SK-N-SH (cell line): ENCODE results near the gene TPRG1. TPM values are rescaled to one million over a fixed set of nuclear protein-coding genes. Genes with fewer than 3 reads are reported as not detected.
A peak's percentile ranks its signal among the peaks of the same experiment; 100 is the strongest.

Experiments used
- CTCF ChIA-PET: fragments of 300-600, 350-600 bp; formaldehyde crosslinking; extraction: SDS; loops from one replicate; lab custom pipeline; 2021; lab: Yijun Ruan, JAX
- POLR2A ChIA-PET: fragments of 350-600 bp; sonication (Branson Sonifier 250); formaldehyde crosslinking; extraction: SDS; loops from one replicate; lab custom pipeline; 2020; ENCODE audit warnings: antibody characterized with exemption, inconsistent platforms; lab: Yijun Ruan, JAX
- DNase-seq: peaks from one replicate; pipeline ENCODE4 v3.0.0; 2012
- H2AFZ ChIP-seq: fragments of 200-600 bp; sonication (generic); 2 replicates; pipeline ENCODE4 v1.8.1; 2016; ENCODE audit warnings: antibody characterized with exemption, mild to moderate bottlenecking, low read depth
- H3F3A ChIP-seq: fragments of 200-600 bp; sonication (generic); replicated peaks from 2 replicates; pipeline ENCODE3; 2016; ENCODE audit warnings: antibody characterized with exemption, mild to moderate bottlenecking; ENCODE audit not compliant: insufficient read depth
- H3K27ac ChIP-seq, 2 experiments: fragments of 200-500 bp in 1 of 2; fragments of 200-600 bp in 1 of 2; sonication (Bioruptor generic) in 1 of 2; sonication (generic), shearing (Covaris generic) in 1 of 2; 2 replicates each; pipeline versions ENCODE4 v1.5.1 to v1.6.1; 2014 to 2016; ENCODE audit warnings: low read depth in 2 of 2, inconsistent platforms in 1 of 2, low read length in 1 of 2, mild to moderate bottlenecking in 1 of 2, mixed read lengths in 1 of 2
- H3K27me3 ChIP-seq: fragments of 200-600 bp; sonication (generic), shearing (Covaris generic); 2 replicates; pipeline ENCODE4 v1.6.1; 2016; ENCODE audit warnings: mixed run types; ENCODE audit not compliant: insufficient read depth
- H3K36me3 ChIP-seq, 2 experiments: fragments of 200-500 bp in 1 of 2; fragments of 200-600 bp in 1 of 2; sonication (Bioruptor generic) in 1 of 2; sonication (generic) in 1 of 2; replicated peaks in 1 of 2; 2 replicates each; pipeline versions ENCODE3 to v1.5.1; 2014 to 2016; ENCODE audit warnings: low read length in 1 of 2, mild to moderate bottlenecking in 1 of 2; ENCODE audit not compliant: insufficient read depth in 2 of 2, control insufficient read depth in 1 of 2
- H3K4me1 ChIP-seq, 2 experiments: fragments of 200-500 bp in 1 of 2; fragments of 200-600 bp in 1 of 2; sonication (Bioruptor generic) in 1 of 2; sonication (generic), shearing (Covaris generic) in 1 of 2; 2 replicates each; pipeline versions ENCODE4 v1.5.1 to v1.6.1; 2014 to 2016; ENCODE audit warnings: low read depth in 1 of 2, low read length in 1 of 2, mixed run types in 1 of 2; ENCODE audit not compliant: insufficient read depth in 2 of 2, control insufficient read depth in 1 of 2
- H3K4me2 ChIP-seq: fragments of 200-600 bp; sonication (generic), shearing (Covaris generic); 2 replicates; pipeline ENCODE4 v1.6.1; 2017; ENCODE audit warnings: mixed run types
- H3K4me3 ChIP-seq, 2 experiments: fragments of 200-500 bp in 1 of 2; fragments of 200-600 bp in 1 of 2; sonication (Bioruptor generic) in 1 of 2; sonication (generic), shearing (Covaris generic) in 1 of 2; 2 replicates each; pipeline versions ENCODE4 v1.5.1 to v1.8.1; 2014 to 2016; ENCODE audit warnings: low read depth in 2 of 2, inconsistent platforms in 1 of 2, low read length in 1 of 2, mild to moderate bottlenecking in 1 of 2, mixed read lengths in 1 of 2, moderate library complexity in 1 of 2
- H3K79me2 ChIP-seq: fragments of 200-600 bp; sonication (generic); 2 replicates; pipeline ENCODE4 v1.8.1; 2017; ENCODE audit warnings: mild to moderate bottlenecking; ENCODE audit not compliant: insufficient read depth
- H3K9ac ChIP-seq: fragments of 200-600 bp; sonication (generic); 2 replicates; pipeline ENCODE4 v1.6.1; 2017; ENCODE audit warnings: mixed run types
- H3K9me2 ChIP-seq: fragments of 200-600 bp; sonication (generic); 2 replicates; pipeline ENCODE4 v1.6.1; 2017; ENCODE audit warnings: mixed run types
- H3K9me3 ChIP-seq: fragments of 200-600 bp; sonication (generic); 2 replicates; pipeline ENCODE4 v1.6.1; 2017; ENCODE audit warnings: mixed run types, mild to moderate bottlenecking, moderate library complexity
- H4K20me1 ChIP-seq: fragments of 200-600 bp; sonication (generic); 2 replicates; pipeline ENCODE4 v1.6.1; 2017; ENCODE audit warnings: mild to moderate bottlenecking, mixed run types; ENCODE audit not compliant: insufficient read depth
- CHD2 ChIP-seq: fragments of 150-350 bp; IDR thresholded peaks from 2 replicates; pipeline ENCODE4 v1.6.1; 2018; ENCODE audit warnings: low read length; ENCODE audit not compliant: partially characterized antibody
- ELF1 ChIP-seq: IDR thresholded peaks from 2 replicates; pipeline ENCODE4 v1.4.0; 2012
- EZH2phosphoT487 ChIP-seq: fragments of 200-600 bp; sonication (generic); IDR thresholded peaks from 2 replicates; pipeline ENCODE4 v1.6.1; 2017; ENCODE audit warnings: low read depth, mixed run types, mild to moderate bottlenecking, antibody characterized with exemption, moderate library complexity, borderline replicate concordance
- FOSL2 ChIP-seq: IDR thresholded peaks from 2 replicates; pipeline ENCODE4 v1.4.0; 2012; ENCODE audit warnings: low read depth, mild to moderate bottlenecking, moderate library complexity, borderline replicate concordance
- FOXJ3 ChIP-seq: sonication (generic); formaldehyde crosslinking; IDR thresholded peaks from 2 replicates; pipeline ENCODE4 v1.5.1; 2020; ENCODE audit warnings: mild to moderate bottlenecking, missing genetic modification reagents
- GABPA ChIP-seq: IDR thresholded peaks from 2 replicates; pipeline ENCODE4 v1.4.0; 2012; ENCODE audit warnings: low read depth, mild to moderate bottlenecking
- IRF3 ChIP-seq: fragments of 150-350 bp; IDR thresholded peaks from 2 replicates; pipeline ENCODE4 v1.6.1; 2016; ENCODE audit warnings: mild to moderate bottlenecking, low read depth, low read length
- MEF2A ChIP-seq: IDR thresholded peaks from 2 replicates; pipeline ENCODE4 v1.4.0; 2012; ENCODE audit warnings: low read depth, borderline replicate concordance
- NFIC ChIP-seq: IDR thresholded peaks from 2 replicates; pipeline ENCODE4 v1.4.0; 2012; ENCODE audit warnings: borderline replicate concordance
- POLR2AphosphoS5 ChIP-seq: IDR thresholded peaks from 2 replicates; pipeline ENCODE4 v1.6.1; 2012; ENCODE audit warnings: low read depth, low read length
- RAD21 ChIP-seq: IDR thresholded peaks from 2 replicates; pipeline ENCODE4 v1.6.1; 2012; ENCODE audit warnings: mild to moderate bottlenecking, low read length
- RCOR1 ChIP-seq: fragments of 150-350 bp; IDR thresholded peaks from 2 replicates; pipeline ENCODE4 v1.6.1; 2017; ENCODE audit warnings: antibody characterized with exemption, low read length
- RFX5 ChIP-seq: IDR thresholded peaks from 2 replicates; pipeline ENCODE4 v1.6.1; 2012; ENCODE audit warnings: mild to moderate bottlenecking, improper control_type of control experiment, low read length
- RXRA ChIP-seq: IDR thresholded peaks from 2 replicates; pipeline ENCODE4 v1.4.0; 2012; ENCODE audit warnings: low read depth, mild to moderate bottlenecking, borderline replicate concordance
- TAF1 ChIP-seq: IDR thresholded peaks from 2 replicates; pipeline ENCODE4 v1.6.1; 2012; ENCODE audit warnings: low read depth, mild to moderate bottlenecking, low read length, moderate library complexity, borderline replicate concordance
- TEAD4 ChIP-seq: IDR thresholded peaks from 2 replicates; pipeline ENCODE4 v1.4.0; 2012; ENCODE audit warnings: mild to moderate bottlenecking, borderline replicate concordance; ENCODE audit not compliant: insufficient read depth
- YY1 ChIP-seq: IDR thresholded peaks from 2 replicates; pipeline ENCODE4 v1.4.0; 2012; ENCODE audit warnings: low read depth, mild to moderate bottlenecking
- ZBTB33 ChIP-seq: IDR thresholded peaks from 2 replicates; pipeline ENCODE4 v1.4.0; 2012; ENCODE audit warnings: low read depth, borderline replicate concordance
- WGBS: methylation state at CpG from one replicate; pipeline ENCODE4 v1.1.6; 2017; ENCODE audit warnings: low lambda C conversion rate; 5-methylcytosine and 5-hydroxymethylcytosine counted together
- polyA plus RNA-seq, 3 experiments: library from polyadenylated mRNA; depleted of rRNA; stranded (reverse); fragments of >200 nt; gene quantifications; 2 replicates each; pipeline ENCODE4 v1.2.3, GENCODE V29; 2012
- TF ChIP-seq, protein P1 (sequence below): fragments of 200-600 bp; sonication (generic); IDR thresholded peaks from 2 replicates; pipeline ENCODE4 v1.6.1; 2017; ENCODE audit warnings: antibody characterized with exemption, mild to moderate bottlenecking, moderate library complexity

TPRG1 gene
- polyA plus RNA-seq, 1 of the 3 experiments (the other 2 are of a cell fraction) = 0.64 TPM

DNA sequence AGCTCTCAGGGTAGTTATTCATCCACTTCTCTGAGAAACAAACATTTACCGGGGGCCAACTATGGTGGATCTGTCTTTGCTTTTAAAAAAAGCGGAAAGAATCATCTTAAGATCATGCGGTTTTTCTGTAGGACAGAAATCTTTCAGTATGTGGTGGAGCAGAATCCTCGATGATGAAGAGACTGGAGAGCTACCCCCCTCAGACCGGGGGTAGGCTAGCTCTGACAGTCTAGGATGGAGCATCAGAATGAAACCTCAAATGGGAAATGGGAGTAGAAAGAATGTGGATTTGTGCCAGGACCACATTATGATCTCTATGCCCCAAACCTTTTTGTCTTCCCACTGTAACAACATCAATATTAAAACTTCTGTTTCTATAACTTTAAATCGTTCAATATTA is 30.3 kb downstream of the TPRG1 start:
- POLR2A ChIA-PET = no interaction called here

More for the DNA sequence above, 30.3 kb downstream of the TPRG1 start:
- H3K4me3 ChIP-seq = no peak overlapping the region
- no peak overlapping the region for H3K27ac ChIP-seq
- no peaks in the 10 kb centered on the region for H3K9me2 ChIP-seq
- no peaks in the 10 kb centered on the region for H4K20me1 ChIP-seq
- no peaks in the 10 kb centered on the region for H3K79me2 ChIP-seq
- no peak overlapping the region for H2AFZ ChIP-seq
- H3K9me3 ChIP-seq = no peaks in the 10 kb centered on the region
- H3K4me1 ChIP-seq = no peaks in the 10 kb centered on the region
- no peak for DNase-seq
- H3K9ac ChIP-seq = no peak overlapping the region
- H3F3A ChIP-seq = no peaks in the 10 kb centered on the region
- CTCF ChIA-PET = no interaction called here
- WGBS = 3% methylated on average over 6 of the region's 6 CpGs
- 0 out of 2 replicates have a peak overlapping the region, but pooled peaks have one; percentile 21 for H3K4me2 ChIP-seq
- no peak for TF ChIP-seq EZH2phosphoT487
- no peak for TF ChIP-seq FOXJ3 (CRISPR knock-in tag)
- no peak for TF ChIP-seq ZBTB33
- no peak for TF ChIP-seq MEF2A
- no peak for TF ChIP-seq CHD2
- no peak for TF ChIP-seq TEAD4
- no peak for TF ChIP-seq NFIC
- no peak for TF ChIP-seq TAF1
- TF ChIP-seq RXRA = no peak
- TF ChIP-seq YY1 = no peak
- no peak for TF ChIP-seq ELF1
- TF ChIP-seq RFX5 = no peak
- TF ChIP-seq GABPA = no peak
- no peak for TF ChIP-seq RAD21
- TF ChIP-seq, protein P1, sequence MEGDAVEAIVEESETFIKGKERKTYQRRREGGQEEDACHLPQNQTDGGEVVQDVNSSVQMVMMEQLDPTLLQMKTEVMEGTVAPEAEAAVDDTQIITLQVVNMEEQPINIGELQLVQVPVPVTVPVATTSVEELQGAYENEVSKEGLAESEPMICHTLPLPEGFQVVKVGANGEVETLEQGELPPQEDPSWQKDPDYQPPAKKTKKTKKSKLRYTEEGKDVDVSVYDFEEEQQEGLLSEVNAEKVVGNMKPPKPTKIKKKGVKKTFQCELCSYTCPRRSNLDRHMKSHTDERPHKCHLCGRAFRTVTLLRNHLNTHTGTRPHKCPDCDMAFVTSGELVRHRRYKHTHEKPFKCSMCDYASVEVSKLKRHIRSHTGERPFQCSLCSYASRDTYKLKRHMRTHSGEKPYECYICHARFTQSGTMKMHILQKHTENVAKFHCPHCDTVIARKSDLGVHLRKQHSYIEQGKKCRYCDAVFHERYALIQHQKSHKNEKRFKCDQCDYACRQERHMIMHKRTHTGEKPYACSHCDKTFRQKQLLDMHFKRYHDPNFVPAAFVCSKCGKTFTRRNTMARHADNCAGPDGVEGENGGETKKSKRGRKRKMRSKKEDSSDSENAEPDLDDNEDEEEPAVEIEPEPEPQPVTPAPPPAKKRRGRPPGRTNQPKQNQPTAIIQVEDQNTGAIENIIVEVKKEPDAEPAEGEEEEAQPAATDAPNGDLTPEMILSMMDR = no peak
- TF ChIP-seq RCOR1 = no peak
- no peak for TF ChIP-seq POLR2AphosphoS5
- TF ChIP-seq FOSL2 = no peak
- no peak for TF ChIP-seq IRF3
- H3K27me3 ChIP-seq = peaks cover 21% of the 10 kb centered on the region; the same call in 1 of the 2 replicates
- no peaks in the 10 kb centered on the region for H3K36me3 ChIP-seq
